KMS-11 (cell line): ENCODE results near the gene CTNNA3.

Experiments
- H2AFZ ChIP-seq: fragments of 200-600 bp; sonication (generic); 2 replicates; pipeline ENCODE4 v1.6.1; 2016; ENCODE audit warnings: antibody characterized with exemption, mixed run types, low read depth
- H3K27ac ChIP-seq: fragments of 200-600 bp; sonication (generic); 2 replicates; pipeline ENCODE4 v1.6.1; 2016; ENCODE audit warnings: mild to moderate bottlenecking, mixed run types
- H3K27me3 ChIP-seq: fragments of 200-600 bp; sonication (generic); 2 replicates; pipeline ENCODE4 v1.6.1; 2017; ENCODE audit warnings: mild to moderate bottlenecking, low read depth, mixed run types, moderate library complexity; ENCODE audit not compliant: insufficient read depth
- H3K36me3 ChIP-seq: fragments of 200-600 bp; sonication (generic); 2 replicates; pipeline ENCODE4 v1.6.1; 2017; ENCODE audit warnings: mild to moderate bottlenecking, mixed run types; ENCODE audit not compliant: insufficient read depth
- H3K4me1 ChIP-seq: fragments of 200-600 bp; sonication (generic); 2 replicates; pipeline ENCODE4 v1.6.1; 2016; ENCODE audit warnings: mild to moderate bottlenecking, low read depth, mixed run types; ENCODE audit not compliant: poor library complexity, severe bottlenecking
- H3K4me2 ChIP-seq: fragments of 200-600 bp; sonication (generic); 2 replicates; pipeline ENCODE4 v1.7.0; 2016; ENCODE audit warnings: mild to moderate bottlenecking, mixed run types
- H3K4me3 ChIP-seq: fragments of 200-600 bp; sonication (generic); IDR thresholded peaks from 2 replicates; pipeline ENCODE4 v1.6.1; 2017; ENCODE audit warnings: low read depth, low read length, mixed read lengths; ENCODE audit not compliant: insufficient read depth
- H3K79me2 ChIP-seq: fragments of 200-600 bp; sonication (generic); 2 replicates; pipeline ENCODE4 v1.6.1; 2016; ENCODE audit warnings: low read depth, mixed run types; ENCODE audit not compliant: insufficient read depth
- H3K9ac ChIP-seq: fragments of 200-600 bp; sonication (generic); 2 replicates; pipeline ENCODE4 v1.6.1; 2016; ENCODE audit warnings: mild to moderate bottlenecking, mixed run types
- H4K20me1 ChIP-seq: fragments of 200-600 bp; sonication (generic); 2 replicates; pipeline ENCODE4 v1.6.1; 2016; ENCODE audit warnings: mild to moderate bottlenecking, mixed run types; ENCODE audit not compliant: insufficient read depth
- CTCF ChIP-seq: fragments of 200-600 bp; sonication (generic); conservative IDR thresholded peaks from 2 replicates; pipeline ENCODE4 v1.6.1; 2017; ENCODE audit warnings: low read depth, mild to moderate bottlenecking, antibody characterized with exemption, low read length, moderate library complexity, mixed read lengths

CTNNA3 gene

GRCh38 chr10:66778351-66778750, 917.6 kb downstream of the CTNNA3 start:
- no peak overlapping the region for H3K27ac ChIP-seq
- no peak overlapping the region for H3K9ac ChIP-seq
- H3K27me3 ChIP-seq, result no peaks in the 10 kb centered on the region
- no peaks in the 10 kb centered on the region for H3K36me3 ChIP-seq
- H3K4me3 ChIP-seq, result no peak overlapping the region
- H3K79me2 ChIP-seq, result no peaks in the 10 kb centered on the region
- no peaks in the 10 kb centered on the region for H4K20me1 ChIP-seq
- H3K4me1 ChIP-seq, result no peaks in the 10 kb centered on the region
- no peak for TF ChIP-seq CTCF
- H2AFZ ChIP-seq, result no peak overlapping the region
- H3K4me2 ChIP-seq, result no peak overlapping the region

GRCh38 chr10:66777665-66778064, 918.3 kb downstream of the CTNNA3 start:
- Histone ChIP-seq H3K27me3 (no peaks in the 10 kb centered on the region), H3K79me2 (no peaks in the 10 kb centered on the region), H3K9ac (no peak overlapping the region), H3K4me3 (no peak overlapping the region), H2AFZ (no peak overlapping the region), H3K36me3 (no peaks in the 10 kb centered on the region), H3K27ac (no peak overlapping the region), H3K4me2 (no peak overlapping the region), H3K4me1 (no peaks in the 10 kb centered on the region), H4K20me1 (no peaks in the 10 kb centered on the region)
- no peak for TF ChIP-seq CTCF

GRCh38 chr10:66773472-66773817, 922.5 kb downstream of the CTNNA3 start:
- no peak for TF ChIP-seq CTCF
- H3K27ac ChIP-seq, result no peak overlapping the region
- H3K79me2 ChIP-seq, result no peaks in the 10 kb centered on the region
- no peaks in the 10 kb centered on the region for H3K27me3 ChIP-seq
- no peaks in the 10 kb centered on the region for H4K20me1 ChIP-seq
- no peak overlapping the region for H3K9ac ChIP-seq
- H3K36me3 ChIP-seq, result no peaks in the 10 kb centered on the region
- no peak overlapping the region for H3K4me3 ChIP-seq
- no peak overlapping the region for H2AFZ ChIP-seq
- no peak overlapping the region for H3K4me2 ChIP-seq
- H3K4me1 ChIP-seq, result no peaks in the 10 kb centered on the region

- Histone ChIP-seq H2AFZ (no peak overlapping the region), H3K4me1 (no peaks in the 10 kb centered on the region), H3K4me2 (no peak overlapping the region), H3K27me3 (no peaks in the 10 kb centered on the region), H3K36me3 (no peaks in the 10 kb centered on the region), H3K4me3 (no peak overlapping the region), H3K79me2 (no peaks in the 10 kb centered on the region), H4K20me1 (no peaks in the 10 kb centered on the region), H3K9ac (no peak overlapping the region), H3K27ac (no peak overlapping the region)
- TF ChIP-seq CTCF, result no peak
Observed at GRCh38 chr10:66772548-66773471, 923.2 kb downstream of the CTNNA3 start.
